GM12892 (cell line): ENCODE results near the gene NTHL1.

Experiments used
- POLR2A ChIP-seq: IDR thresholded peaks from 2 replicates; pipeline ENCODE4 v1.6.1; 2011; ENCODE audit warnings: low read depth, low read length, control low read depth
- POLR2AphosphoS5 ChIP-seq: IDR thresholded peaks from 2 replicates; pipeline ENCODE4 v1.6.1; 2011; ENCODE audit warnings: low read depth, low read length, control low read depth

- TF ChIP-seq POLR2A, result peak; percentile 94
- peak; percentile 81 for TF ChIP-seq POLR2AphosphoS5
These were observed 37.7 kb downstream of the NTHL1 start, which contains the start of gene ZNF598 for GRCh38 chr16:2009791-2010510.
